DND-41 (cell line): Measurements from ENCODE around the gene HLA-DQA1.
"Not testable (repeated sequence)": the region's sequence is repeated elsewhere in the genome, so short reads cannot be mapped to it uniquely, and the experiment has no call there.

Experiments
- EZH2 ChIP-seq: IDR thresholded peaks from 3 replicates; pipeline ENCODE4 v1.6.1; 2012; ENCODE audit warnings: borderline replicate concordance, low read depth, mild to moderate bottlenecking, moderate library complexity, low read length, inconsistent platforms; ENCODE audit not compliant: severe bottlenecking
- TF ChIP-seq, protein P1 (sequence below): IDR thresholded peaks from 2 replicates; pipeline ENCODE4 v1.5.1; 2012; ENCODE audit warnings: borderline replicate concordance, low read length, moderate library complexity, mild to moderate bottlenecking; ENCODE audit not compliant: poor library complexity, severe bottlenecking; ENCODE audit errors: extremely low read depth

DNA sequence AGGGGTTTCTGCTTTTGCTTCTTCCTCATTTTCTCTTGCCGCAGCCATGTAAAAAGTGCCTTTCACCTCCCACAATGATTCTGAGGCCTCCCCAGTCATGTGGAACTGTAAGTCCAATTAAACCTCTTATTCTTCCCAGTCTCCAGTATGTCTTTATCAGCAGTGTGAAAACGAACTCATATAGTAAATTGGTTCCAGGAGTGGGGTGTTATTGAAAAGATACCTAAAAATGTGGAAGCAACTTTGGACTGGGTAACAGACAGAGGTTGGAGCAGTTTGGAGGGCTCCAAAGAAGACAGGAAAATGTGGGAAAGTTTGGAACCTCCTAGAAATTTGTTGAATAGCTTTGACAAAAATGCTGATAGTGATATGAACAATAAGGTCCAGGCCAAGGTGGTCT, 34.7 kb downstream of the HLA-DQA1 start:
- TF ChIP-seq, protein P1, sequence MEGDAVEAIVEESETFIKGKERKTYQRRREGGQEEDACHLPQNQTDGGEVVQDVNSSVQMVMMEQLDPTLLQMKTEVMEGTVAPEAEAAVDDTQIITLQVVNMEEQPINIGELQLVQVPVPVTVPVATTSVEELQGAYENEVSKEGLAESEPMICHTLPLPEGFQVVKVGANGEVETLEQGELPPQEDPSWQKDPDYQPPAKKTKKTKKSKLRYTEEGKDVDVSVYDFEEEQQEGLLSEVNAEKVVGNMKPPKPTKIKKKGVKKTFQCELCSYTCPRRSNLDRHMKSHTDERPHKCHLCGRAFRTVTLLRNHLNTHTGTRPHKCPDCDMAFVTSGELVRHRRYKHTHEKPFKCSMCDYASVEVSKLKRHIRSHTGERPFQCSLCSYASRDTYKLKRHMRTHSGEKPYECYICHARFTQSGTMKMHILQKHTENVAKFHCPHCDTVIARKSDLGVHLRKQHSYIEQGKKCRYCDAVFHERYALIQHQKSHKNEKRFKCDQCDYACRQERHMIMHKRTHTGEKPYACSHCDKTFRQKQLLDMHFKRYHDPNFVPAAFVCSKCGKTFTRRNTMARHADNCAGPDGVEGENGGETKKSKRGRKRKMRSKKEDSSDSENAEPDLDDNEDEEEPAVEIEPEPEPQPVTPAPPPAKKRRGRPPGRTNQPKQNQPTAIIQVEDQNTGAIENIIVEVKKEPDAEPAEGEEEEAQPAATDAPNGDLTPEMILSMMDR = not testable (repeated sequence)
- TF ChIP-seq EZH2 = not testable (repeated sequence)
